ENCODE measurements around the gene GPR84.
A peak's percentile ranks its signal among the peaks of the same experiment; 100 is the strongest.

- TF ChIP-seq NONO (IDR thresholded peaks at IDR 0.05; ENCODE audit: low read depth in 2 of 2, low read length in 1 of 2) (no peak), USF2 (CRISPR knock-in tag; IDR thresholded peaks at IDR 0.05) (no peak), RAD51 (IDR thresholded peaks at IDR 0.05; ENCODE audit: borderline replicate concordance, low read depth) (no peak), TRIM28 (IDR thresholded peaks at IDR 0.05) (no peak), CTCF (IDR thresholded peaks at IDR 0.05 in 2 of 3, conservative IDR thresholded peaks at IDR 0.05 in 1 of 3; ENCODE audit: insufficient read depth in 2 of 3, low read depth in 1 of 3, low read length in 3 of 3) (peak in 2 of 3 experiments; percentile 52 to 55; a peak in 4 of 6 replicates), ZNF146 (CRISPR knock-in tag; IDR thresholded peaks at IDR 0.05; ENCODE audit: unreplicated experiment) (no peak), ZNF785 (CRISPR knock-in tag; IDR thresholded peaks at IDR 0.05) (no peak), BHLHE40 (IDR thresholded peaks at IDR 0.05; ENCODE audit: low read length) (no peak), BRF2 (IDR thresholded peaks at IDR 0.05; ENCODE audit: borderline replicate concordance, insufficient read depth, insufficient read length) (no peak), RFX5 (IDR thresholded peaks at IDR 0.05; ENCODE audit: low read depth, low read length) (no peak), MEF2A (IDR thresholded peaks at IDR 0.05; ENCODE audit: control insufficient read depth, low read depth, low read length) (no peak)
These were observed 26.6 kb upstream of the GPR84 start for GRCh38 chr12:54390668-54391551.

Data from K562 (cell line).